Upper lobe of left lung (tissue), 4 donors: ENCODE data around the gene CCNT2.

Experiments
- CTCF ChIP-seq, 6 experiments: fragments of 450-650 bp in 4 of 6; fragments of 200-600 bp in 2 of 6; sonication (generic) in 2 of 6; IDR thresholded peaks; one replicate each; pipeline ENCODE4 v1.5.1; 2016 to 2019; ENCODE audit warnings: antibody characterized with exemption in 6 of 6
- EP300 ChIP-seq, 4 donors: sonication (generic); formaldehyde crosslinking; IDR thresholded peaks; one replicate each; pipeline ENCODE4 v1.5.1; 2017; ENCODE audit warnings: antibody characterized with exemption in 4 of 4, control low read depth in 2 of 4
- POLR2A ChIP-seq, 4 donors: fragments of 450-650 bp; IDR thresholded peaks; one replicate each; pipeline ENCODE4 v1.5.1; 2016 to 2017; ENCODE audit warnings: antibody characterized with exemption in 4 of 4, mild to moderate bottlenecking in 2 of 4
- POLR2AphosphoS5 ChIP-seq, 2 donors: sonication (generic); formaldehyde crosslinking; IDR thresholded peaks; one replicate each; pipeline ENCODE4 v1.5.1; 2017; ENCODE audit warnings: antibody characterized with exemption in 2 of 2

- TF ChIP-seq CTCF (IDR thresholded peaks at IDR 0.05) (no peak), POLR2AphosphoS5 (IDR thresholded peaks at IDR 0.05) (no peak), POLR2A (IDR thresholded peaks at IDR 0.05) (no peak), EP300 (IDR thresholded peaks at IDR 0.05) (no peak)
Observed at GRCh38 chr2:134955744-134956143, 37.1 kb downstream of the CCNT2 start.
